Loucy (cell line): ENCODE data around the gene GAB1.

Experiments
- CTCF ChIP-seq: fragments of 200-600 bp; sonication (generic); conservative IDR thresholded peaks from 2 replicates; pipeline ENCODE4 v1.5.1; 2014; ENCODE audit warnings: mild to moderate bottlenecking, antibody characterized with exemption, low read length
- EZH2phosphoT487 ChIP-seq: fragments of 200-600 bp; IDR thresholded peaks from 2 replicates; pipeline ENCODE4 v1.6.1; 2018; ENCODE audit warnings: antibody characterized with exemption, mild to moderate bottlenecking, moderate library complexity, borderline replicate concordance

DNA sequence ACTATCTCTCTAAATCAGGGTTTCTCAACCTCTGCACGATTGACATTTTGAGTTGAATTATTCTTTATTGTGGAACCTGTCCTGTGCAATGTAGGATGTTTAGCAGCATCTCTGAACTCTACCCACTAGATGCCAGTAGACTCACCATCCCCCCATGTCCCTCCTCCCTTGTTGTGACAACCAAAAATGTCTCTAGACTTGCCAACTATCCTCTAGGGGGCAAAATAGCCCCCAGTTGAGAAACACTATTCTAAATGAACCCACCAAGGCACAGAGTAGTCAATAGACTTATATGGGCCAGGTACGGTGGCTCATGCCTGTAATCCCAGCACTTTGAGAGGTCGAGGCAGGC lies 49.1 kb upstream of the GAB1 start:
- TF ChIP-seq CTCF, result peak; percentile 44
- TF ChIP-seq EZH2phosphoT487, result no peak
